Left lung (tissue), 10 donors: ENCODE measurements around the gene TRNT1. TPM values are rescaled to one million over a fixed set of nuclear protein-coding genes. Genes with fewer than 3 reads are reported as not detected.
A peak's percentile ranks its signal among the peaks of the same experiment; 100 is the strongest.

Experiments used
- ATAC-seq: fragments of 200-7000 bp; cut with Tn5 transposase; one replicate; pipeline ENCODE4 v1.9.1; 2020; ENCODE audit warnings: moderate library complexity
- DNase-seq, 4 donors: peaks; one replicate each; pipeline ENCODE4 v3.0.0-alpha.2; 2013 to 2020
- H3K27ac ChIP-seq, 2 donors: fragments of 200-600 bp; sonication (generic) in 1 of 2; one replicate each; pipeline versions ENCODE4 v1.5.0 to v1.8.0; 2020 to 2021
- H3K27me3 ChIP-seq, 2 donors: fragments of 200-600 bp; sonication (generic) in 1 of 2; one replicate each; pipeline versions ENCODE4 v1.5.0 to v1.8.0; 2020 to 2021
- H3K36me3 ChIP-seq, 2 donors: fragments of 200-600 bp; sonication (generic) in 1 of 2; one replicate each; pipeline versions ENCODE4 v1.5.0 to v1.8.0; 2020 to 2021
- H3K4me1 ChIP-seq, 2 donors: fragments of 200-600 bp; one replicate each; pipeline ENCODE4 v1.8.0; 2021
- H3K4me3 ChIP-seq, 2 donors: fragments of 200-600 bp; sonication (generic) in 1 of 2; one replicate each; pipeline versions ENCODE4 v1.5.0 to v1.8.0; 2020 to 2021; ENCODE audit warnings: mild to moderate bottlenecking in 1 of 2
- H3K9me3 ChIP-seq, 2 donors: fragments of 200-600 bp; sonication (generic) in 1 of 2; one replicate each; pipeline versions ENCODE4 v1.5.0 to v1.8.0; 2020 to 2021
- intact Hi-C, 2 donors: fragments of 100-400 bp; cut with DNase I; formaldehyde crosslinking; loops; one replicate each; pipeline versions ENCODE4 v1.11.2 to v1.14.2; 2022
- polyA plus RNA-seq, 6 donors: library from polyadenylated mRNA; unstranded; fragments of 120-200 nt; gene quantifications; one replicate each; pipeline ENCODE4 v1.2.1, GENCODE V29; 2013; ENCODE audit not compliant: insufficient read length in 6 of 6
- total RNA-seq, 2 donors: library from RNA; stranded (reverse); fragmentation: NEBNext Ultra II Directional; extraction: Animal tissue kit (Norgen Biotek cat#: 25700); gene quantifications; one replicate each; pipeline ENCODE4 v1.2.1, GENCODE V29; 2021
- TF ChIP-seq, protein P1 (sequence below), 2 donors: fragments of 200-600 bp; sonication (generic) in 1 of 2; IDR thresholded peaks; one replicate each; pipeline versions ENCODE4 v1.5.0 to v1.8.0; 2021; ENCODE audit warnings: antibody characterized with exemption in 2 of 2
- donor health status: DM: no; HTN: yes; CAD: no.
- donor health status: DM: no; HTN: no; CAD: no.

TRNT1 gene
- total and polyA plus RNA-seq, 8 donors = 21.4 to 41.9 (median 37.0) TPM

DNA sequence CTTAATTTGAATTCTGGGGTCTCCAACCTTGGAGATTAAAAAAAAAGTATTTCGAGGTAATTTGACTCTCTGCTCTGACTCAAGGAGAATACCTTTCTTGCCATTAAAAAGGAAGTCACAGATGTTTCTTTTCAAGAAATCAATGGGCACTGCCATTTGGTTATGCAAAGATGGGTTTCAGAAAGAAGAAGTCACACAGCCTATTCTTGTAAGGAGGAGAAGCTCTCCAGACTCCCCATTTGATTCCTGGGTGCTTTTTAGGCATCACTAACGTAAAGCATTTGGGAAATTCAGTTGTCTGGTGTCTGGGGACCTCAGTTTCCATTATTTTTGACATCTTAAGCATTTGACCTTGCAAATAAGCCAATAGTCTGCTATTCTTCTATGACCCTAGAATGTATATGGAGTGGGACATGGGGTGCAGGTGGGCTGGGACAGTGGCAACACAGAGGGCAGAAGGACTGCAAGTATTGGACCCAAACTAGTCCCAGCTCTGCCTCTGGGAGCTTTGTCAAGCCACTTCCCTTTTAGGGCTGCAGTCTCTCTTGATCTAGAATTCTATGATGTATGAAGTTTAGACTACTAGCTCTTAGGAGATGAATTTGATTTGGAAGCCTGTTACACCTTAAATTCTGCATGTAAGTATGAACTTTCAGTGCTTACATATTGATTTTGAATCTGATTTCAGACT is 44.4 kb upstream of the TRNT1 start:
- Histone ChIP-seq H3K27ac (no peak overlapping the region), H3K9me3 (no peaks in the 10 kb centered on the region), H3K4me1 (no peaks in the 10 kb centered on the region), H3K4me3 (no peak overlapping the region), H3K27me3 (no peaks in the 10 kb centered on the region), H3K36me3 (no peaks in the 10 kb centered on the region)
- TF ChIP-seq, protein P1, sequence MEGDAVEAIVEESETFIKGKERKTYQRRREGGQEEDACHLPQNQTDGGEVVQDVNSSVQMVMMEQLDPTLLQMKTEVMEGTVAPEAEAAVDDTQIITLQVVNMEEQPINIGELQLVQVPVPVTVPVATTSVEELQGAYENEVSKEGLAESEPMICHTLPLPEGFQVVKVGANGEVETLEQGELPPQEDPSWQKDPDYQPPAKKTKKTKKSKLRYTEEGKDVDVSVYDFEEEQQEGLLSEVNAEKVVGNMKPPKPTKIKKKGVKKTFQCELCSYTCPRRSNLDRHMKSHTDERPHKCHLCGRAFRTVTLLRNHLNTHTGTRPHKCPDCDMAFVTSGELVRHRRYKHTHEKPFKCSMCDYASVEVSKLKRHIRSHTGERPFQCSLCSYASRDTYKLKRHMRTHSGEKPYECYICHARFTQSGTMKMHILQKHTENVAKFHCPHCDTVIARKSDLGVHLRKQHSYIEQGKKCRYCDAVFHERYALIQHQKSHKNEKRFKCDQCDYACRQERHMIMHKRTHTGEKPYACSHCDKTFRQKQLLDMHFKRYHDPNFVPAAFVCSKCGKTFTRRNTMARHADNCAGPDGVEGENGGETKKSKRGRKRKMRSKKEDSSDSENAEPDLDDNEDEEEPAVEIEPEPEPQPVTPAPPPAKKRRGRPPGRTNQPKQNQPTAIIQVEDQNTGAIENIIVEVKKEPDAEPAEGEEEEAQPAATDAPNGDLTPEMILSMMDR (IDR thresholded peaks at IDR 0.05) = no peak
- no peak for DNase-seq
- intact Hi-C loops = no loop called here
- no peak for ATAC-seq

- no peak overlapping the region for H3K27ac ChIP-seq
- TF ChIP-seq, protein P1 (IDR thresholded peaks at IDR 0.05) = no peak
- H3K4me3 ChIP-seq = no peak overlapping the region
- no peaks in the 10 kb centered on the region for H3K27me3 ChIP-seq
- intact Hi-C loops = no loop called here
- H3K4me1 ChIP-seq = no peaks in the 10 kb centered on the region
- H3K36me3 ChIP-seq = no peaks in the 10 kb centered on the region
- no peak for ATAC-seq
- no peaks in the 10 kb centered on the region for H3K9me3 ChIP-seq
- no peak for DNase-seq
Observed at GRCh38 chr3:3084890-3085289, 41.9 kb upstream of the TRNT1 start.

- intact Hi-C loops = no loop called here
- TF ChIP-seq, protein P1 (IDR thresholded peaks at IDR 0.05) = no peak
- Histone ChIP-seq H3K27me3 (no peaks in the 10 kb centered on the region), H3K4me3 (no peak overlapping the region), H3K4me1 (no peaks in the 10 kb centered on the region), H3K36me3 (no peaks in the 10 kb centered on the region), H3K9me3 (no peaks in the 10 kb centered on the region), H3K27ac (peak overlapping the region in 1 of 2 donors; percentile 34)
- DNase-seq (no peak), ATAC-seq (no peak)
Observed at GRCh38 chr3:3085782-3086181, 41.0 kb upstream of the TRNT1 start.

DNA sequence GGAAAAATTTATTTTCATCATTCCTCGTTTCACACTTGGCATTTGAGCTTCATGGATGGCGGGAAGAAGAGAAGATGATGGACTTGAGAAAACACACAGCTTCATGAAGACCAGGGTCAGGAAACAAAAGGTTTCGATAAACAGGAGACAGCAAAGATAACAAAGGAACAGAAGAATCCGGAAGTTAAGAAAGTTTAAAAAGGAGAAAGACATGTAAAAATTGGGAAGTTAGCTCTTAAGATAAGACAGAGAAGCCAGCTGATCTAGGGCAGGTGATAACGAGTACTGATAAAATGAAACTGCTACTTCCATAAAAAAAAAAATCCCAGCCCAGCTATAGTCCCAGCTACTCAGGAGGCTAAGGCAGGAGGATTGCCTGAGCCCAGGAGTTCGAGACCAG is 40.5 kb upstream of the TRNT1 start:
- intact Hi-C loops = no loop called here
- ATAC-seq (no peak), DNase-seq (no peak)
- H3K9me3 ChIP-seq = no peaks in the 10 kb centered on the region
- TF ChIP-seq, protein P1 (IDR thresholded peaks at IDR 0.05) = no peak
- H3K4me1 ChIP-seq = no peaks in the 10 kb centered on the region
- peak overlapping the region in 1 of 2 donors; percentile 34 for H3K27ac ChIP-seq
- no peaks in the 10 kb centered on the region for H3K27me3 ChIP-seq
- no peak overlapping the region for H3K4me3 ChIP-seq
- H3K36me3 ChIP-seq = no peaks in the 10 kb centered on the region

DNA sequence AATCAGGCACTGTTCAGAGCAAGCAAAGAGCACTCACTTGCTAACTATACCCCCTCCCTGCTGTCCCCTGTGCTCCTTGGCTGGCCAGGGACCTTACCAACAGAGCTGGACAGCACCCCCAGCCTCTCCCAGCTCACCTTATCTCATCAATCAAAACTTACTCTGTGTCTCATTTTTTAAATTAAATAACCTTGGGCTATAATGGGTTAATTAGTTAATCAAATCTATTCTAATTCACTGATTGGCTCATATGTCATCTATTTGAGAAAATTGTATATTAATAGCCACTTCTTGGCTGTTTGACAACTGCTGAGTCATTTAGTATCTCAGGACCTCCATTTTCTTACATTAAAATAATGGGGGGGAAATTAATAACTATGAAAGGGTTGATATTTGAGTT is 39.5 kb upstream of the TRNT1 start:
- H3K9me3 ChIP-seq = no peaks in the 10 kb centered on the region
- ATAC-seq = no peak
- no peak overlapping the region for H3K27ac ChIP-seq
- no peak for DNase-seq
- no peaks in the 10 kb centered on the region for H3K4me1 ChIP-seq
- H3K27me3 ChIP-seq = no peaks in the 10 kb centered on the region
- H3K36me3 ChIP-seq = no peaks in the 10 kb centered on the region
- intact Hi-C loops = no loop called here
- TF ChIP-seq, protein P1 (IDR thresholded peaks at IDR 0.05) = no peak
- no peak overlapping the region for H3K4me3 ChIP-seq
